GM10266 (cell line): ENCODE results near the gene TMEM86B.

Experiments used
- DNase-seq: peaks from one replicate; pipeline ENCODE4 v3.0.0; 2012; ENCODE audit errors: extremely low spot score
- TF ChIP-seq, protein P1 (sequence below): IDR thresholded peaks from 2 replicates; pipeline ENCODE4 v1.5.1; 2012; ENCODE audit warnings: mild to moderate bottlenecking, low read depth; ENCODE audit not compliant: control insufficient read depth, insufficient read depth; ENCODE audit errors: missing control alignments

The TMEM86B gene

GRCh38 chr19:55196803-55197202 lies 31.8 kb downstream of the TMEM86B start:
- TF ChIP-seq, protein P1, sequence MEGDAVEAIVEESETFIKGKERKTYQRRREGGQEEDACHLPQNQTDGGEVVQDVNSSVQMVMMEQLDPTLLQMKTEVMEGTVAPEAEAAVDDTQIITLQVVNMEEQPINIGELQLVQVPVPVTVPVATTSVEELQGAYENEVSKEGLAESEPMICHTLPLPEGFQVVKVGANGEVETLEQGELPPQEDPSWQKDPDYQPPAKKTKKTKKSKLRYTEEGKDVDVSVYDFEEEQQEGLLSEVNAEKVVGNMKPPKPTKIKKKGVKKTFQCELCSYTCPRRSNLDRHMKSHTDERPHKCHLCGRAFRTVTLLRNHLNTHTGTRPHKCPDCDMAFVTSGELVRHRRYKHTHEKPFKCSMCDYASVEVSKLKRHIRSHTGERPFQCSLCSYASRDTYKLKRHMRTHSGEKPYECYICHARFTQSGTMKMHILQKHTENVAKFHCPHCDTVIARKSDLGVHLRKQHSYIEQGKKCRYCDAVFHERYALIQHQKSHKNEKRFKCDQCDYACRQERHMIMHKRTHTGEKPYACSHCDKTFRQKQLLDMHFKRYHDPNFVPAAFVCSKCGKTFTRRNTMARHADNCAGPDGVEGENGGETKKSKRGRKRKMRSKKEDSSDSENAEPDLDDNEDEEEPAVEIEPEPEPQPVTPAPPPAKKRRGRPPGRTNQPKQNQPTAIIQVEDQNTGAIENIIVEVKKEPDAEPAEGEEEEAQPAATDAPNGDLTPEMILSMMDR, result no peak
- no peak for DNase-seq

- DNase-seq, result no peak
Measured at GRCh38 chr19:55193481-55193880, 35.1 kb downstream of the TMEM86B start.

DNA sequence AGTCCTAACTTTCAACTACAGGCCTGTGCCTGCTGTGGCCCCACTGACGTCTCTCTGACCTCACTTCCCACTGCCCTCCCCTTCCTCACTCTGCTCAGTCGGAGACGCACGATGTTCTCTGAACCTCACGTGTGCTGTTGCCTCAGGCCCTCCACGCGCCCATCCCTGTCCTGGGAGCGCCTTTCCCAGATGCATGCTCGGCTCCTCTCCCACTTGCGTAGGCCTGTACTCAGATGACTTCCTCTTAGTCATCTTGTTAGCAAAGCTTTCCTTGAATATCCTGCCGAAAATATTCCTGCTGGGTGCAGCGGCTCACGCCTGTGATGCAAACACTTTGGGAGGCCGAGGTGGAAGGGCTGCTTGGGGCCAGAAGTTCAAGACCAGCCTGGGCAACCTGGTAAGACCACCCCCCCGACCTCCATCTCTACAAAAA lies 39.1 kb downstream of the TMEM86B start:
- DNase-seq, result no peak
- TF ChIP-seq, protein P1, result no peak

More at GRCh38 chr19:55193481-55193880, 35.1 kb downstream of the TMEM86B start:
- TF ChIP-seq, protein P1, result no peak

- no peak for DNase-seq
- TF ChIP-seq, protein P1, result no peak
Measured at GRCh38 chr19:55188625-55189024, 39.9 kb downstream of the TMEM86B start.

GRCh38 chr19:55186080-55186479 lies 42.5 kb downstream of the TMEM86B start:
- DNase-seq, result no peak
- TF ChIP-seq, protein P1, result no peak

GRCh38 chr19:55181740-55182139 lies 46.8 kb downstream of the TMEM86B start:
- no peak for DNase-seq
- TF ChIP-seq, protein P1, result no peak

- peak; percentile 87 for DNase-seq
- TF ChIP-seq, protein P1, result no peak
Measured at GRCh38 chr19:55179606-55180484, 48.7 kb downstream of the TMEM86B start, which contains the start of gene SYT5. SYT5 (minus strand) TSS chr19:55180289; CDS start chr19:55179041, 1,248 bp downstream.
